GM23338 (cell line): ENCODE measurements around the gene CLEC3B. TPM values are rescaled to one million over a fixed set of nuclear protein-coding genes. Genes with fewer than 3 reads are reported as not detected.

Experiments
- ATAC-seq: fragments of 200-7000 bp; cut with Tn5 transposase; 3 replicates; pipeline ENCODE4 v1.9.1; 2020
- DNase-seq: peaks from one replicate; pipeline ENCODE4 v3.0.0-alpha.2; 2015; ENCODE audit warnings: low spot score
- H2AFZ ChIP-seq: fragments of 200-600 bp; sonication (generic); 2 replicates; pipeline ENCODE4 v1.8.0; 2016; ENCODE audit warnings: antibody characterized with exemption, mild to moderate bottlenecking, moderate library complexity
- H3F3A ChIP-seq: fragments of 200-600 bp; sonication (generic); replicated peaks from 2 replicates; pipeline ENCODE4 v1.8.0; 2017; ENCODE audit warnings: antibody characterized with exemption, mixed run types, low read depth
- H3K27ac ChIP-seq: fragments of 200-600 bp; sonication (generic); 2 replicates; pipeline ENCODE4 v1.6.1; 2016; ENCODE audit warnings: low read depth
- H3K27me3 ChIP-seq: fragments of 200-600 bp; sonication (generic); 2 replicates; pipeline ENCODE4 v1.8.0; 2016; ENCODE audit warnings: mild to moderate bottlenecking, mixed run types, moderate library complexity; ENCODE audit not compliant: insufficient read depth
- H3K36me3 ChIP-seq: fragments of 200-600 bp; sonication (generic); 2 replicates; pipeline ENCODE4 v1.8.0; 2016; ENCODE audit warnings: mild to moderate bottlenecking; ENCODE audit not compliant: insufficient read depth
- H3K4me1 ChIP-seq: fragments of 200-600 bp; sonication (generic); 2 replicates; pipeline ENCODE4 v1.8.0; 2016; ENCODE audit warnings: mild to moderate bottlenecking, moderate library complexity; ENCODE audit not compliant: insufficient read depth
- H3K4me2 ChIP-seq: fragments of 200-600 bp; sonication (generic); 2 replicates; pipeline ENCODE4 v1.7.1; 2017; ENCODE audit warnings: mixed run types
- H3K4me3 ChIP-seq: fragments of 200-600 bp; sonication (generic); 2 replicates; pipeline ENCODE4 v1.6.1; 2016; ENCODE audit warnings: mixed run types
- H3K79me2 ChIP-seq: fragments of 200-600 bp; sonication (generic); replicated peaks from 2 replicates; pipeline ENCODE4 v1.8.0; 2017; ENCODE audit warnings: mild to moderate bottlenecking; ENCODE audit not compliant: insufficient read depth
- H3K9me2 ChIP-seq: fragments of 200-600 bp; sonication (generic); 2 replicates; pipeline ENCODE4 v1.8.0; 2017; ENCODE audit not compliant: insufficient read depth
- H4K20me1 ChIP-seq: fragments of 200-600 bp; sonication (generic); replicated peaks from 2 replicates; pipeline ENCODE4 v1.8.0; 2017; ENCODE audit warnings: mild to moderate bottlenecking; ENCODE audit not compliant: insufficient read depth
- H3K27ac Mint-ChIP-seq: 2 replicates; pipeline ENCODE4 v1.8.0; 2020; ENCODE audit warnings: inconsistent platforms, mild to moderate bottlenecking, moderate library complexity, mixed read lengths
- H3K27me3 Mint-ChIP-seq: 3 replicates; pipeline ENCODE4 v1.8.0; 2022; ENCODE audit warnings: low read depth, mild to moderate bottlenecking, moderate library complexity, mixed read lengths, inconsistent platforms; ENCODE audit not compliant: insufficient read depth, poor library complexity
- H3K36me3 Mint-ChIP-seq: 3 replicates; pipeline ENCODE4 v1.8.0; 2021; ENCODE audit warnings: low read depth, mild to moderate bottlenecking, inconsistent platforms, moderate library complexity, mixed read lengths
- H3K4me1 Mint-ChIP-seq: 3 replicates; pipeline ENCODE4 v1.8.0; 2020; ENCODE audit warnings: mild to moderate bottlenecking, inconsistent platforms, mixed read lengths
- H3K4me3 Mint-ChIP-seq: 3 replicates; pipeline ENCODE4 v1.8.0; 2021; ENCODE audit warnings: moderate library complexity, mild to moderate bottlenecking, inconsistent platforms, mixed read lengths
- H3K9me3 Mint-ChIP-seq: 3 replicates; pipeline ENCODE4 v1.8.0; 2020; ENCODE audit warnings: moderate library complexity, mild to moderate bottlenecking, inconsistent platforms, mixed read lengths
- CREB1 ChIP-seq: fragments of 250-450 bp; sonication (Bioruptor Pico); IDR thresholded peaks from 2 replicates; pipeline ENCODE4 v1.5.0; 2020; ENCODE audit warnings: low read depth, mild to moderate bottlenecking, moderate library complexity
- EZH2 ChIP-seq: fragments of 200-600 bp; sonication (generic); IDR thresholded peaks from one replicate; pipeline ENCODE4 v1.8.0; 2017; ENCODE audit warnings: antibody characterized with exemption, mild to moderate bottlenecking, low read depth; ENCODE audit not compliant: unreplicated experiment
- JUNB ChIP-seq: IDR thresholded peaks from one replicate; pipeline ENCODE4 v1.6.1; 2016; ENCODE audit warnings: antibody characterized with exemption; ENCODE audit not compliant: unreplicated experiment
- NANOG ChIP-seq: IDR thresholded peaks from 2 replicates; pipeline ENCODE4 v1.6.1; 2016; ENCODE audit warnings: antibody characterized with exemption, borderline replicate concordance
- POLR2AphosphoS5 ChIP-seq: IDR thresholded peaks from 2 replicates; pipeline ENCODE4 v1.6.1; 2016; ENCODE audit warnings: antibody characterized with exemption, low read depth
- STAT1 ChIP-seq: IDR thresholded peaks from one replicate; pipeline ENCODE4 v1.6.1; 2016; ENCODE audit warnings: antibody characterized with exemption; ENCODE audit not compliant: unreplicated experiment
- ZNF114 ChIP-seq: fragments of 250-450 bp; sonication (Bioruptor Pico); IDR thresholded peaks from 2 replicates; pipeline ENCODE4 v1.5.0; 2020; ENCODE audit warnings: mild to moderate bottlenecking, moderate library complexity
- ZNF331 ChIP-seq: fragments of 250-450 bp; sonication (Bioruptor Pico); IDR thresholded peaks from 2 replicates; pipeline ENCODE4 v1.5.0; 2020; ENCODE audit warnings: low read depth, mild to moderate bottlenecking, moderate library complexity
- polyA plus RNA-seq: library from polyadenylated mRNA; unstranded; fragments of >200 nt; fragmentation: Nextera tagmentation; extraction: Ambion mirVana; gene quantifications from 2 replicates; pipeline ENCODE4 v1.2.1, GENCODE V29; 2016
- total RNA-seq: library from RNA; depleted of rRNA; stranded (reverse); fragments of >200 nt; shearing (Covaris generic); gene quantifications from 2 replicates; pipeline ENCODE4 v1.2.3, GENCODE V29; 2014
- TF ChIP-seq, protein P1 (sequence below): fragments of 250-450 bp; sonication (Bioruptor Pico); IDR thresholded peaks from 2 replicates; pipeline ENCODE4 v1.5.0; 2020; ENCODE audit warnings: mild to moderate bottlenecking, moderate library complexity

CLEC3B gene
- total and polyA plus RNA-seq, 2 experiments from 2014 or later = not detected

DNA sequence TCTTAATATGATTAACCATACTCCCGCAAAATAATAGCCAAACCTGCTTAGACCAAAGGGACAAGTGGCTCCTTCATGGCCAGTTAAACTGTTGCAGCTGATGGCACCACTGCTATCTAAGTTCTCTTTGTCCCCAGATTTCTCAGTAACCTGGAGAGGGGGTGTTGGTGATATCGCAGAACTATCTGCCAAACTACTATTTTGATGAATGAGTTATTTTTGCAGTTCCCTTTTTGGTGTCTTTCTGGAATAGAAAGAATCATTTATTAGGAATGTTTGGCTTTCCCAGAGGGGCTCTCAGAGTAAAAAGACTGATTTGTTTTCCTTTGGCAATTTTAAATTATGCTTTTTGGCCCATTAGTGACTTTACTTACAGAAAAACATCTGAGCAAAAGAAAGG is 33.0 kb downstream of the CLEC3B start (continued):
- TF ChIP-seq JUNB = no peak
- TF ChIP-seq, protein P1, sequence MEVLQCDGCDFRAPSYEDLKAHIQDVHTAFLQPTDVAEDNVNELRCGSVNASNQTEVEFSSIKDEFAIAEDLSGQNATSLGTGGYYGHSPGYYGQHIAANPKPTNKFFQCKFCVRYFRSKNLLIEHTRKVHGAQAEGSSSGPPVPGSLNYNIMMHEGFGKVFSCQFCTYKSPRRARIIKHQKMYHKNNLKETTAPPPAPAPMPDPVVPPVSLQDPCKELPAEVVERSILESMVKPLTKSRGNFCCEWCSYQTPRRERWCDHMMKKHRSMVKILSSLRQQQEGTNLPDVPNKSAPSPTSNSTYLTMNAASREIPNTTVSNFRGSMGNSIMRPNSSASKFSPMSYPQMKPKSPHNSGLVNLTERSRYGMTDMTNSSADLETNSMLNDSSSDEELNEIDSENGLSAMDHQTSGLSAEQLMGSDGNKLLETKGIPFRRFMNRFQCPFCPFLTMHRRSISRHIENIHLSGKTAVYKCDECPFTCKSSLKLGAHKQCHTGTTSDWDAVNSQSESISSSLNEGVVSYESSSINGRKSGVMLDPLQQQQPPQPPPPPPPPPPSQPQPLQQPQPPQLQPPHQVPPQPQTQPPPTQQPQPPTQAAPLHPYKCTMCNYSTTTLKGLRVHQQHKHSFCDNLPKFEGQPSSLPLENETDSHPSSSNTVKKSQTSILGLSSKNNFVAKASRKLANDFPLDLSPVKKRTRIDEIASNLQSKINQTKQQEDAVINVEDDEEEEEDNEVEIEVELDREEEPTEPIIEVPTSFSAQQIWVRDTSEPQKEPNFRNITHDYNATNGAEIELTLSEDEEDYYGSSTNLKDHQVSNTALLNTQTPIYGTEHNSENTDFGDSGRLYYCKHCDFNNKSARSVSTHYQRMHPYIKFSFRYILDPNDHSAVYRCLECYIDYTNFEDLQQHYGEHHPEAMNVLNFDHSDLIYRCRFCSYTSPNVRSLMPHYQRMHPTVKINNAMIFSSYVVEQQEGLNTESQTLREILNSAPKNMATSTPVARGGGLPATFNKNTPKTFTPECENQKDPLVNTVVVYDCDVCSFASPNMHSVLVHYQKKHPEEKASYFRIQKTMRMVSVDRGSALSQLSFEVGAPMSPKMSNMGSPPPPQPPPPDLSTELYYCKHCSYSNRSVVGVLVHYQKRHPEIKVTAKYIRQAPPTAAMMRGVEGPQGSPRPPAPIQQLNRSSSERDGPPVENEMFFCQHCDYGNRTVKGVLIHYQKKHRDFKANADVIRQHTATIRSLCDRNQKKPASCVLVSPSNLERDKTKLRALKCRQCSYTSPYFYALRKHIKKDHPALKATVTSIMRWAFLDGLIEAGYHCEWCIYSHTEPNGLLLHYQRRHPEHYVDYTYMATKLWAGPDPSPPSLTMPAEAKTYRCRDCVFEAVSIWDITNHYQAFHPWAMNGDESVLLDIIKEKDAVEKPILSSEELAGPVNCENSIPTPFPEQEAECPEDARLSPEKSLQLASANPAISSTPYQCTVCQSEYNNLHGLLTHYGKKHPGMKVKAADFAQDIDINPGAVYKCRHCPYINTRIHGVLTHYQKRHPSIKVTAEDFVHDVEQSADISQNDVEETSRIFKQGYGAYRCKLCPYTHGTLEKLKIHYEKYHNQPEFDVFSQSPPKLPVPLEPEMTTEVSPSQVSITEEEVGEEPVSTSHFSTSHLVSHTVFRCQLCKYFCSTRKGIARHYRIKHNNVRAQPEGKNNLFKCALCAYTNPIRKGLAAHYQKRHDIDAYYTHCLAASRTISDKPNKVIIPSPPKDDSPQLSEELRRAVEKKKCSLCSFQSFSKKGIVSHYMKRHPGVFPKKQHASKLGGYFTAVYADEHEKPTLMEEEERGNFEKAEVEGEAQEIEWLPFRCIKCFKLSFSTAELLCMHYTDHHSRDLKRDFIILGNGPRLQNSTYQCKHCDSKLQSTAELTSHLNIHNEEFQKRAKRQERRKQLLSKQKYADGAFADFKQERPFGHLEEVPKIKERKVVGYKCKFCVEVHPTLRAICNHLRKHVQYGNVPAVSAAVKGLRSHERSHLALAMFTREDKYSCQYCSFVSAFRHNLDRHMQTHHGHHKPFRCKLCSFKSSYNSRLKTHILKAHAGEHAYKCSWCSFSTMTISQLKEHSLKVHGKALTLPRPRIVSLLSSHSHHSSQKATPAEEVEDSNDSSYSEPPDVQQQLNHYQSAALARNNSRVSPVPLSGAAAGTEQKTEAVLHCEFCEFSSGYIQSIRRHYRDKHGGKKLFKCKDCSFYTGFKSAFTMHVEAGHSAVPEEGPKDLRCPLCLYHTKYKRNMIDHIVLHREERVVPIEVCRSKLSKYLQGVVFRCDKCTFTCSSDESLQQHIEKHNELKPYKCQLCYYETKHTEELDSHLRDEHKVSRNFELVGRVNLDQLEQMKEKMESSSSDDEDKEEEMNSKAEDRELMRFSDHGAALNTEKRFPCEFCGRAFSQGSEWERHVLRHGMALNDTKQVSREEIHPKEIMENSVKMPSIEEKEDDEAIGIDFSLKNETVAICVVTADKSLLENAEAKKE (CRISPR knock-in tag) = no peak

DNA sequence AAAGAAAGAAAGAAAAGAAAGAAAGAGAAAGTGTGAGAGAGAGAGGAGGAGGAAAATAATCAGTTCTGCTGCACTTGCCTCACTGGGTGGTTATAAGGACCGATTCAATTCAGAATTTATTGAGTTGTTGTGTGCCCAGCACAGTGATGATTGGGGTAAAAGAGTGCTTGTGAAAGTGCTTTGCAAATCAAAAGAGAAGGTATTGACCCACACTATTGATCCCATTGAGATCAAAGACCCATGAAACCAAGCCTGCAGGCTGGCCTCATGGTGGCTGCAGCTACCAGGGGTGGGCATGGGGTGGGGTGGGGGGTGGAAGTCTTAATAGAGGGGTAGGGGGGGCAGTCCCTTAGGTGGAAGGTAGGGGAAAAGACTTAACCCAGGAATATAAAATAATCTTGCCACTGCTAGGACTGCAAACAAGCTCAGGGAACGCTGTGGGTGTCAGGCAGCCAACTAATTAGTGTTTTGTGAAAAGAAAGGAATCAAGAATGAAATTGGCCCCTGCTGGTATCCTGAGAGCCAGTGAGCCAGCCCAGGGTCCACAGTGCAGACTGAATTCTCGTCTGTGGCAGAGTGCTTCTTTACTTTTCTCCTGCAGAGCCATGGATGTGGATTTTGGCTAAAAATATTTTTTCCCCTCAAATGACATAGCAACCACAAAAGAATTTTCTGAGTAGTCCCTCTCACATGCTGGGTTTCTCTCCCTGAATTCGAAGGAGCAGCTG is 34.2 kb downstream of the CLEC3B start:
- H2AFZ ChIP-seq = no peak overlapping the region
- H3K4me3 ChIP-seq = no peak overlapping the region
- H3K4me2 ChIP-seq = peak overlapping the region; percentile 62
- peaks cover 13% of the 10 kb centered on the region for H3K4me1 ChIP-seq
- H3K9me2 ChIP-seq = no peaks in the 10 kb centered on the region
- peaks cover 26% of the 10 kb centered on the region for H3K4me1 Mint-ChIP-seq
- H3K27me3 ChIP-seq = peaks cover 61% of the 10 kb centered on the region
- H3K36me3 ChIP-seq = no peaks in the 10 kb centered on the region
- H3K4me3 Mint-ChIP-seq = no peak overlapping the region
- H3F3A ChIP-seq = no peaks in the 10 kb centered on the region
- ATAC-seq (peak; percentile 39), DNase-seq (peak; percentile 32)
- no peak overlapping the region for H3K27ac Mint-ChIP-seq
- no peaks in the 10 kb centered on the region; the same call in 2 of the 3 replicates for H3K9me3 Mint-ChIP-seq
- H3K36me3 Mint-ChIP-seq = no peaks in the 10 kb centered on the region
- H3K27me3 Mint-ChIP-seq = peaks cover 48% of the 10 kb centered on the region
- H4K20me1 ChIP-seq = peaks cover 3% of the 10 kb centered on the region; the same call in 1 of the 2 replicates
- no peak overlapping the region for H3K27ac ChIP-seq
- H3K79me2 ChIP-seq = no peaks in the 10 kb centered on the region
- no peak for TF ChIP-seq NANOG
- no peak for TF ChIP-seq ZNF114
- no peak for TF ChIP-seq POLR2AphosphoS5
- TF ChIP-seq EZH2 = no peak
- TF ChIP-seq, protein P1 (CRISPR knock-in tag) = no peak
- no peak for TF ChIP-seq ZNF331
- TF ChIP-seq STAT1 = no peak
- TF ChIP-seq CREB1 (CRISPR knock-in tag) = no peak
